GM19351 (cell line): ENCODE data around the gene SELENON.

Experiments used
- ATAC-seq: cut with Tn5 transposase; IDR thresholded peaks from one replicate; pipeline ENCODE4 v1.9.1; 2021; ENCODE audit warnings: mild to moderate bottlenecking, moderate library complexity; ENCODE audit not compliant: unreplicated experiment

Gene SELENON

DNA sequence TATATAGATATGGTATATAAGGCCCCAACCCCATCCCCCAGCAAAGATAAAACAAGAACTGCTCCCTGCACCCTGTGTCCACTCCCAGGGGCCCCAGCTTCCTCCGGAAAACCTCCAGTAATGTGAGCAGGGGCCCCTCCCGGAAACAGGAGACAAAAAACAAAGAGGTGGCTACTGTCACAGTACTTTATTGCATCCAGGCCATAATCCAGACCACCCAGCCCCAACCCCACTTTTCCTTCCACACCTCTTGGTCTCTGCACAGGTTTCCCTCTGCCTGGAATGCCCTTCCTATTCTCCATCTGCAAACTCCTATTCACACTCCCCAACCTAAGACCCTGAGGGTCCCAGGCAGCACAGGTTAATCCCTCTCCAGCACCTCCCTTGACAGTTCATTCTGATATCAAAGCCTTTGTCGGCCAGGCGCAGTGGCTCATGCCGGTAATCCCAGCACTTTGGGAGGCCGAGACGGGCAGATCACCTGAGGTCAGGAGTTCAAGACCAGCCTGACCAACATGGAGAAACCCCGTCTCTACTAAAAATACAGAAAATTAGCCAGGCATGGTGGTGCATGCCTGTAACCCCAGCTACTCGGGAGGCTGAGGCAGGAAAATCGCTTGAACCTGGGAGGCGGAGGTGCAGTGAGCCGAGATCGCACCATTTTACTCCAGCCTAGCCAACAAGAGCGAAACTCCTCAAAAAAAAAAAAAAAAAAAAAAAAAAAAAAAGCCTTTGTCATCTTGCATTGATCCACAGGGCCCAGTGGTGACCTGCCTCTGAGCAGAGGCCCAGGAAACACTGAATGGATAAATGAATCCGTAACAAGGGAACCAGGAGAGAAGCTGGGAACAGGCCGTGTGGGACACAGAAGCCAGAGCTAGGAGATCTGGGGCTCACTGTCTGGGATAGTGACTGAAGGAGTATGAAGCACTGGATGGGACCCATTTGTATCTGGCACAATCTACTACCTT is 61.6 kb downstream of the SELENON start:
- ATAC-seq = no peak

GRCh38 chr1:25862785-25863485 is 62.9 kb downstream of the SELENON start:
- ATAC-seq = no peak

DNA sequence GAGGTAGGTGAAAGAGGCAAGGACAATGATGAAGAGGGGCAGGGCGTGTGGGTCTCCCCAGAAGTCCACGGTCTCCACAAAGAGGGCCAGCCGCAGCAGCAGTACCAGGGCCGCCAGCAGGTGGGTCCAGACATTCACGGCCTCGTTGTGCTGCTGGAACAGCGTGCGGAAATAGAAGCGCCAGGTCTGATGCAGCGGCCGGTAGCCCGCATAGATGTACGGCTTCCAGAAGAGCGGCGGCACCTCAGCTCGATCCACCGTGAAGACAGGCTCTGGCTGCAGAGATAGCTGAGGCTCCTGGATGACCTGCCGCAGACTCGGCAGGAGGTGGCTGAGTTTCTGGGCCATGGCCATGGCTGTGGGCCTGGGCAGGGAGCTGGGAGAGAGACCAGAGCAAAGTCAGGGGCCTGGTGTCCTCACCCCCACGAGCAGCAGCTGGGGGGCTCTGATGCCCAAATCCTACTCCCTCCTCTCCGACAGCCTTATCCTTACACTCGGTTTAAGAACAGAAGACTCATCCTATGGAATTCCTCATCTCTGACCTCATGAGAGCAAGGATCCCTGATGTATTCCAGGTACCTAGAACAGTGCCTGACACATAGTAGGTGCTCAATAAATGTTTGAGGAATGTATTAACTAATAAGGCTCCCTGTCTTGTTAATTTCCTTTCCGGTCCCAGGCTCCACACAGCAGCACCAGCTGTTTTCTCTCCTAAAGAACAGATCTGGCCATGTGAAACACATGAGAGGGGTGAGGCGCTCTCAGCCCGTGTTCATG is 63.7 kb downstream of the SELENON start:
- no peak for ATAC-seq

DNA sequence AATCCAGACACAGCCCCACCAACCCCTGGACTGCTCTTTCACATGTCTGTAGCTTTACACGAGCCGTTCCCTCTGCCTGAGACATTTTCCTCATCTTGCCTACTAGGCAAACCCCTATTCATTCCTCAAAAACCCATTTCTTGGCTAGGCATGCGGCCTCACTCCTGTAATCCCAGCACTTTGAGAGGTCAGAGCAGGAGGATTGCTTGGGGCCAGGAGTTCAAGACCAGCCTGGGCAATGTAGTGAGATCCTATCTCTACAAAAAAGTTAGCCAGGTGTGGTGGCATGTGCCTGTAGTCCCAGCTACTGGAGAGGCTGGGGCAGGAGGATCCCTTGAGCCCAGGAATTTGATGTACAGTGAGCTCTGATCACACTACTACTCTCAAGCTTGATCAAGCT is 64.4 kb downstream of the SELENON start:
- no peak for ATAC-seq

- no peak for ATAC-seq
Observed at GRCh38 chr1:25866288-25866687, 66.3 kb downstream of the SELENON start.

GRCh38 chr1:25867210-25867991 is 67.4 kb downstream of the SELENON start:
- no peak for ATAC-seq
